Left ventricle myocardium inferior (tissue), 1 donor: ENCODE measurements around the gene FAM163B. TPM values are rescaled to one million over a fixed set of nuclear protein-coding genes. Genes with fewer than 3 reads are reported as not detected.

ENCODE experiments used
- DNase-seq: peaks from one replicate; pipeline ENCODE4 v3.0.0-alpha.2; 2020
- H3K27ac ChIP-seq: fragments of 200-600 bp; replicated peaks from 2 replicates; pipeline ENCODE4 v1.8.0; 2021
- H3K27me3 ChIP-seq: fragments of 200-600 bp; 2 replicates; pipeline ENCODE4 v1.8.0; 2021; ENCODE audit warnings: low read depth
- H3K36me3 ChIP-seq: fragments of 200-600 bp; 2 replicates; pipeline ENCODE4 v1.8.0; 2021
- H3K4me1 ChIP-seq: fragments of 200-600 bp; 2 replicates; pipeline ENCODE4 v1.8.0; 2021
- H3K4me3 ChIP-seq: fragments of 200-600 bp; 2 replicates; pipeline ENCODE4 v1.8.0; 2021; ENCODE audit warnings: mild to moderate bottlenecking, moderate library complexity
- H3K9me3 ChIP-seq: fragments of 200-600 bp; replicated peaks from 2 replicates; pipeline ENCODE4 v1.8.0; 2021
- CTCF ChIP-seq: fragments of 200-600 bp; IDR thresholded peaks from 2 replicates; pipeline ENCODE4 v1.8.0; 2021; ENCODE audit warnings: antibody characterized with exemption, mild to moderate bottlenecking, borderline replicate concordance
- intact Hi-C: fragments of 100-400 bp; cut with micrococcal nuclease; formaldehyde crosslinking; loops from one replicate; pipeline ENCODE4 v1.11.0; 2022
- total RNA-seq: library from RNA; stranded (reverse); fragmentation: NEBNext Ultra II Directional; extraction: Animal tissue kit (Norgen Biotek cat#: 25700); gene quantifications from one replicate; pipeline ENCODE4 v1.2.1, GENCODE V29; 2021
- donor health status: DM: no; HTN: yes; CAD: no; lungs with severe emphysema.

The FAM163B gene
- total RNA-seq, 1 donor from 2014 or later, result not detected

GRCh38 chr9:133557581-133557980, 51.6 kb downstream of the FAM163B start:
- intact Hi-C loops, result no loop called here
- H3K9me3 ChIP-seq, result no peaks in the 10 kb centered on the region
- no peaks in the 10 kb centered on the region for H3K36me3 ChIP-seq
- DNase-seq, result no peak
- no peak for TF ChIP-seq CTCF
- H3K4me3 ChIP-seq, result no peak overlapping the region
- H3K4me1 ChIP-seq, result peaks cover 44% of the 10 kb centered on the region
- peak overlapping the region; percentile 86 for H3K27ac ChIP-seq
- H3K27me3 ChIP-seq, result no peaks in the 10 kb centered on the region

GRCh38 chr9:133556354-133556753, 52.8 kb downstream of the FAM163B start:
- Histone ChIP-seq H3K9me3 (no peaks in the 10 kb centered on the region), H3K36me3 (no peaks in the 10 kb centered on the region), H3K4me3 (no peak overlapping the region), H3K27ac (no peak overlapping the region), H3K27me3 (no peaks in the 10 kb centered on the region), H3K4me1 (peaks cover 44% of the 10 kb centered on the region)
- TF ChIP-seq CTCF, result no peak
- intact Hi-C loops, result no loop called here
- no peak for DNase-seq

- no peak for TF ChIP-seq CTCF
- Histone ChIP-seq H3K9me3 (no peaks in the 10 kb centered on the region), H3K4me3 (no peak overlapping the region), H3K27ac (no peak overlapping the region), H3K36me3 (no peaks in the 10 kb centered on the region), H3K4me1 (peaks cover 28% of the 10 kb centered on the region), H3K27me3 (no peaks in the 10 kb centered on the region)
- intact Hi-C loops, result no loop called here
- DNase-seq, result no peak
These were observed 54.5 kb downstream of the FAM163B start for GRCh38 chr9:133554729-133555128.

- TF ChIP-seq CTCF, result no peak
- Histone ChIP-seq H3K27ac (no peak overlapping the region), H3K4me3 (no peak overlapping the region), H3K27me3 (no peaks in the 10 kb centered on the region), H3K36me3 (no peaks in the 10 kb centered on the region), H3K9me3 (no peaks in the 10 kb centered on the region), H3K4me1 (peaks cover 22% of the 10 kb centered on the region)
- intact Hi-C loops, result no loop called here
- no peak for DNase-seq
These were observed 55.0 kb downstream of the FAM163B start for GRCh38 chr9:133553973-133554713.

GRCh38 chr9:133553123-133553522, 56.1 kb downstream of the FAM163B start:
- Histone ChIP-seq H3K9me3 (no peaks in the 10 kb centered on the region), H3K36me3 (no peaks in the 10 kb centered on the region), H3K27me3 (no peaks in the 10 kb centered on the region), H3K4me1 (peaks cover 12% of the 10 kb centered on the region), H3K27ac (no peak overlapping the region), H3K4me3 (no peak overlapping the region)
- intact Hi-C loops, result no loop called here
- no peak for TF ChIP-seq CTCF
- no peak for DNase-seq
